CD4-positive, alpha-beta memory T cell (primary cell): ENCODE results near the gene PPP2R1B. TPM values are rescaled to one million over a fixed set of nuclear protein-coding genes. Genes with fewer than 3 reads are reported as not detected.

Experiments
- CTCF ChIA-PET: fragments of 350-600 bp; sonication (Branson Sonifier 250); formaldehyde crosslinking; loops from one replicate; lab custom pipeline; 2021; ENCODE audit warnings: inconsistent platforms; ENCODE audit not compliant: partially characterized antibody; lab: Charles Lee
- POLR2A ChIA-PET: fragments of 350-600 bp; sonication (Branson Sonifier 250); formaldehyde crosslinking; loops from one replicate; lab custom pipeline; 2021; ENCODE audit not compliant: partially characterized antibody; lab: Charles Lee
- DNase-seq, 5 donors: peaks; one replicate each; pipeline versions ENCODE4 v3.0.0 to v3.0.0-alpha.2; 2020 to 2022; ENCODE audit warnings: mixed read lengths in 1 of 5
- H3K27ac ChIP-seq: one replicate; pipeline ENCODE4 v1.7.0; 2013; ENCODE audit warnings: low read depth, low read length
- H3K27me3 ChIP-seq: 2 replicates; pipeline ENCODE4 v1.7.0; 2013; ENCODE audit warnings: mild to moderate bottlenecking, low read length, moderate library complexity; ENCODE audit not compliant: insufficient read depth
- H3K36me3 ChIP-seq: 2 replicates; pipeline ENCODE4 v1.7.0; 2013; ENCODE audit warnings: mild to moderate bottlenecking, low read length, moderate library complexity; ENCODE audit not compliant: insufficient read depth
- H3K4me1 ChIP-seq: 2 replicates; pipeline ENCODE4 v1.7.0; 2013; ENCODE audit warnings: mild to moderate bottlenecking, low read length, moderate library complexity; ENCODE audit not compliant: insufficient read depth
- H3K4me3 ChIP-seq, 2 donors: one replicate each; pipeline ENCODE4 v1.7.0; 2013; ENCODE audit warnings: low read length in 2 of 2, mild to moderate bottlenecking in 1 of 2
- H3K9me3 ChIP-seq, 2 donors: one replicate each; pipeline ENCODE4 v1.7.0; 2013; ENCODE audit warnings: low read length in 2 of 2, control low read depth in 1 of 2; ENCODE audit not compliant: control insufficient read depth in 1 of 2
- H3K27ac Mint-ChIP-seq, 7 donors: one replicate each; pipeline ENCODE4 v1.8.0; 2020 to 2021; ENCODE audit warnings: mixed read lengths in 7 of 7, mild to moderate bottlenecking in 6 of 7, inconsistent platforms in 3 of 7, moderate library complexity in 3 of 7
- H3K27me3 Mint-ChIP-seq, 2 donors: one replicate each; pipeline ENCODE4 v1.8.0; 2020 to 2021; ENCODE audit warnings: mixed read lengths in 2 of 2
- H3K36me3 Mint-ChIP-seq, 2 donors: one replicate each; pipeline ENCODE4 v1.8.0; 2020 to 2021; ENCODE audit warnings: mixed read lengths in 2 of 2, inconsistent platforms in 1 of 2, mild to moderate bottlenecking in 1 of 2
- H3K4me1 Mint-ChIP-seq, 4 donors: one replicate each; pipeline ENCODE4 v1.8.0; 2020 to 2021; ENCODE audit warnings: mixed read lengths in 4 of 4, mild to moderate bottlenecking in 1 of 4
- H3K4me3 Mint-ChIP-seq, 8 donors: one replicate each; pipeline ENCODE4 v1.8.0; 2020 to 2021; ENCODE audit warnings: mixed read lengths in 8 of 8, mild to moderate bottlenecking in 7 of 8, moderate library complexity in 6 of 8, inconsistent platforms in 3 of 8
- H3K9me3 Mint-ChIP-seq, 8 donors: one replicate each; pipeline ENCODE4 v1.8.0; 2020 to 2021; ENCODE audit warnings: mixed read lengths in 8 of 8, mild to moderate bottlenecking in 5 of 8, inconsistent platforms in 3 of 8, moderate library complexity in 1 of 8
- intact Hi-C: fragments of 100-400 bp; cut with micrococcal nuclease; formaldehyde crosslinking; loops from one replicate; pipeline ENCODE4 v1.15.1; 2023
- polyA plus RNA-seq, 2 donors: library from polyadenylated mRNA; unstranded; fragments of 300-500 nt; fragmentation: Illumina TruSeq; gene quantifications; one replicate each; pipeline ENCODE4 v1.2.3, GENCODE V29; 2021
- total RNA-seq, 2 experiments: library from RNA; stranded (reverse); gene quantifications; one replicate each; pipeline ENCODE4 v1.2.3, GENCODE V29; 2021

PPP2R1B gene
- total and polyA plus RNA-seq, 4 experiments from 2014 or later: 18.4 to 39.1 (median 33.4) TPM

DNA sequence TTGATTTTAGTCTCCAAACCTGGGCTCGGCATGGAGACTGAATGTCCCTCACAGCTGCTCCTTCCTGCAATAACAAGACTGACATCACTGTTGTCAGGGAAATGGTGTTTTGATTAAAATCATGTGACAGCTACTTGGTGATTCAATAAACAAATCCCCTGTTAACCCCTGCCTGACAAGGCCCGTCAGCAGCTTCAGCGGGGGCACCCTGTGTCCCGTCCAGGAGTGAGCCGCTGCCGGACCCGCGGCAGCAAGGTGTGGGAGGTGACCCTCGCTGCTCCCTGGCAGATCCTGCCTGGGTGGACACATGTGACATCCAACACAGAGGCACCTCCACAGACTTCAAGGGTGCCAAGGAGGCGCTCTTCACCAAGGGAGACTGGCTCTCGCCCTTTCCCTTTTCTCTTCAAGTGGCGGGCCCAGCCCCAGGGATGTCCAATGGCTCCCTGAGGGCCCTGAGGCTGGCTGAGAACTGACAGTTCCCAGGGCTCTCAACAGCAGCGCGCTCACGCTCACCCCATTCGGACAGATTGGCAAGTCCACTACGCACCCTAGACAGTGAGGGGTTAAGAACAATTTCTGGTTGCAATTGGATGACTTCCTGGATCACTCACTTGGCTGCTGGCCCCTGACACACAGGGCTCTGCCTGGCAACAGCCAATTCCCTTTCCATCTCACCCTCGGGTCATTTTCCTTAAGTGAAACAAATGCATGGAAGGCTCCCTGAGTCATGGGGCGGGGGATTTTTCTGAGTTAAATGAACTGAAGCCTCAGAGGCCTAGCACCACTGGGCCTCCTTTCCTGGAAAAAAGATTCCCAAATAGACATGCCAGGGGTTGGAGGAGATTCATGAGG is 30.7 kb downstream of the PPP2R1B start:
- peaks cover 5 to 22% of the 10 kb centered on the region in 2 donors for H3K36me3 Mint-ChIP-seq
- peak overlapping the region in 5 of 7 donors; percentile 2 to 88 (median 72) for H3K27ac Mint-ChIP-seq
- Histone ChIP-seq H3K36me3 (peaks cover 5% of the 10 kb centered on the region), H3K4me1 (no peaks in the 10 kb centered on the region), H3K9me3 (no peaks in the 10 kb centered on the region), H3K27me3 (no peaks in the 10 kb centered on the region), H3K4me3 (no peak overlapping the region), H3K27ac (no peak overlapping the region)
- intact Hi-C loops: no loop called here
- no peaks in the 10 kb centered on the region for H3K27me3 Mint-ChIP-seq
- peaks cover 0 to 10% (median under 1%) of the 10 kb centered on the region in 4 donors for H3K4me1 Mint-ChIP-seq
- ChIA-PET CTCF (interaction anchor here (1.2 kb wide), 1 partner anchor 30 kb away, joined by 4 read pairs; no protein-coding TSS in a partner anchor), POLR2A (no interaction called here)
- DNase-seq: peak in 2 of 5 donors; percentile 4 to 8
- H3K4me3 Mint-ChIP-seq: no peak overlapping the region
- H3K9me3 Mint-ChIP-seq: peaks cover 0 to 2% (median 0%) of the 10 kb centered on the region in 8 donors

GRCh38 chr11:111734954-111735261 is 31.3 kb downstream of the PPP2R1B start:
- no peak for DNase-seq
- intact Hi-C loops: no loop called here
- H3K27me3 ChIP-seq: no peaks in the 10 kb centered on the region
- CTCF ChIA-PET: interaction anchor here (1.2 kb wide), 1 partner anchor 30 kb away, joined by 4 read pairs; no protein-coding TSS in a partner anchor
- H3K9me3 Mint-ChIP-seq: peaks cover 0 to 2% (median 0%) of the 10 kb centered on the region in 8 donors
- H3K4me3 ChIP-seq: no peak overlapping the region
- H3K27ac Mint-ChIP-seq: peak overlapping the region in 5 of 7 donors; percentile 25 to 88 (median 72)
- H3K9me3 ChIP-seq: no peaks in the 10 kb centered on the region
- H3K36me3 Mint-ChIP-seq: peaks cover 5 to 17% of the 10 kb centered on the region in 2 donors
- peaks cover 0 to 10% (median under 1%) of the 10 kb centered on the region in 4 donors for H3K4me1 Mint-ChIP-seq
- H3K27ac ChIP-seq: no peak overlapping the region
- no peak overlapping the region for H3K4me3 Mint-ChIP-seq
- H3K36me3 ChIP-seq: peaks cover 5% of the 10 kb centered on the region
- POLR2A ChIA-PET: no interaction called here
- H3K27me3 Mint-ChIP-seq: no peaks in the 10 kb centered on the region
- no peaks in the 10 kb centered on the region for H3K4me1 ChIP-seq

DNA sequence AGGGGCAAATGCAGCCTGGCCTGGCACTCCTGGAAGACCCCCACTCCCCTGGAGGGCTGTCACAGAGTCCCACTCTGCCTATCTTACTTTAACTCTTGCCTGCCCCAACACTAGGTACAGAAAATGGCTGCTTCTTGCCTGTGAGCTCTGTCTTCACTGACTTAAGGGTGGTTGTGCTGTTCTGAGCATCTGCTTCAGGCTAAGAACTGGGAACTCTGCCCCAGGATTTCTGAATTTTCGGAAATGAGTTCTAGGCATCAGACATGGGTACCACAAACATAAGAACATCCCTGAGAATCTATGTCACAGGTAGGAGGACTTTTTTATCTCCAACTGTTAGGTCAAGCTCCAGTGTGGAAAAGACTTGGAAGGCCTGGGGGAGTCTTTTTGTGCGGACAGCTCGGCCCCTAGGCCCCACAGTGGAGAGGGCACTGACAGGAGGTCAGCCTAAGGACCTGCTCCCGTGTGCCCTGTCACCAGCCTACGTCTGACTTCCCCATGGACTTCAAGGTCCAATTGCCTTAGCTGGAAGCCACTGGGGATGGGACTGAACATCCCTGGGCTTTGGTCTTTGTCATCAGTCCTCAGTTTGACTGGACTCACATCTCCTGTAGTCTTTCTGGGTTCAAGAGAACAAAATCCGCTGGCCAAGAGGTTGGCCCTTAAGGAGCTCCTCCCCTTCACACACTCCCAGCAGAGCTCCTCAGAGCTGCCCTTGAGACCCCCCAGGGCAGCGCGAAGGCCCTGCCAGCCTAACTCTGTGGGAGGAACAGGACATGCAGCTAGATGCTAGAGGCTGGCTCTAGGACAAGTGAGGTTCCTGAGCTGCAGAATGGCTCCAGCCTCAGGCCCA is 31.9 kb downstream of the PPP2R1B start:
- no peaks in the 10 kb centered on the region for H3K27me3 Mint-ChIP-seq
- DNase-seq: no peak
- H3K9me3 Mint-ChIP-seq: peaks cover 0 to 2% (median 0%) of the 10 kb centered on the region in 8 donors
- H3K36me3 Mint-ChIP-seq: peaks cover 8 to 16% of the 10 kb centered on the region in 2 donors
- peaks cover 5% of the 10 kb centered on the region for H3K36me3 ChIP-seq
- no peak overlapping the region for H3K4me3 Mint-ChIP-seq
- H3K4me3 ChIP-seq: no peak overlapping the region
- H3K4me1 Mint-ChIP-seq: peaks cover 0 to 10% (median under 1%) of the 10 kb centered on the region in 4 donors
- H3K27ac Mint-ChIP-seq: peak overlapping the region in 2 of 7 donors; percentile 47 to 88
- H3K27me3 ChIP-seq: no peaks in the 10 kb centered on the region
- ChIA-PET CTCF (interaction anchor here (1.2 kb wide), 1 partner anchor 31 kb away, joined by 4 read pairs; no protein-coding TSS in a partner anchor), POLR2A (no interaction called here)
- H3K27ac ChIP-seq: no peak overlapping the region
- intact Hi-C loops: no loop called here
- no peaks in the 10 kb centered on the region for H3K9me3 ChIP-seq
- no peaks in the 10 kb centered on the region for H3K4me1 ChIP-seq

DNA sequence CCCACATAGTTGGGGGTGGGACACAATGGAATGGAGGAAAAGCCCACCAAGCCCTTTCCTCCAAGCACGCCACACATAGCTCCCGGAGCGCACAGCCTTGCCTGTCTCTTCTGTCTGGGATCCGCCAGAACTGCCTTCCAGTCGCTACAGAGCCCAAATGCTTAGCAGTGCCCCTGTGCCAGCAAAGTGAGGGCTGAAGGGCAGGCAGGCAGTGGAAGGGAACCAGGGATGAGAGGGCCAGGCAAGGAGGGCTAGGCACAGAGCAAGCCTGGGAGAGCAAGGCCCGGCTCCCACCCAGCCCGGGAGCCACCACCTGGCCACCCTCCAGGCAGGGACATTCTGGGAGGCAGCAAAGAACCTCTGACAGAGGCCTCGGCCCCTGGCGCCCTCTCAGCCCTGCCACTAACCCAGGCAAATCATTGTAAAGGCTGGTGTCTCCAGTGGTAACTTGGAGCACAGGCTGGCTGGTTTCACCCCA is 32.5 kb downstream of the PPP2R1B start:
- no peaks in the 10 kb centered on the region for H3K27me3 ChIP-seq
- no peak overlapping the region for H3K4me3 Mint-ChIP-seq
- no peak for DNase-seq
- no peaks in the 10 kb centered on the region for H3K36me3 ChIP-seq
- POLR2A ChIA-PET: no interaction called here
- H3K27me3 Mint-ChIP-seq: no peaks in the 10 kb centered on the region
- no peak overlapping the region for H3K4me3 ChIP-seq
- H3K27ac ChIP-seq: no peak overlapping the region
- intact Hi-C loops: no loop called here
- no peaks in the 10 kb centered on the region for H3K9me3 ChIP-seq
- no peaks in the 10 kb centered on the region for H3K4me1 ChIP-seq
- CTCF ChIA-PET: no interaction called here
- peaks cover 0 to 2% (median 0%) of the 10 kb centered on the region in 8 donors for H3K9me3 Mint-ChIP-seq
- H3K36me3 Mint-ChIP-seq: peaks cover 13 to 16% of the 10 kb centered on the region in 2 donors
- peaks cover 0 to 10% (median under 1%) of the 10 kb centered on the region in 4 donors for H3K4me1 Mint-ChIP-seq
- peak overlapping the region in 1 of 7 donors; percentile 36 for H3K27ac Mint-ChIP-seq

- no peak for DNase-seq
- POLR2A ChIA-PET: interaction anchor here (1.4 kb wide), 1 partner anchor 12 kb away, joined by 3 read pairs; no protein-coding TSS in a partner anchor
- Mint-ChIP-seq H3K9me3 (peaks cover 0 to 1% (median 0%) of the 10 kb centered on the region in 8 donors), H3K4me3 (no peak overlapping the region), H3K27me3 (no peaks in the 10 kb centered on the region), H3K36me3 (peaks cover 12 to 13% of the 10 kb centered on the region in 2 donors), H3K27ac (no peak overlapping the region), H3K4me1 (peaks cover 0 to 10% (median under 1%) of the 10 kb centered on the region in 4 donors)
- Histone ChIP-seq H3K4me1 (no peaks in the 10 kb centered on the region), H3K27ac (no peak overlapping the region), H3K27me3 (no peaks in the 10 kb centered on the region), H3K9me3 (no peaks in the 10 kb centered on the region), H3K36me3 (no peaks in the 10 kb centered on the region), H3K4me3 (no peak overlapping the region)
- CTCF ChIA-PET: no interaction called here
- intact Hi-C loops: no loop called here
Measured at GRCh38 chr11:111733016-111733415, 33.2 kb downstream of the PPP2R1B start.

GRCh38 chr11:111731821-111732220 is 34.4 kb downstream of the PPP2R1B start:
- peaks cover 0 to 2% (median 0%) of the 10 kb centered on the region in 8 donors for H3K9me3 Mint-ChIP-seq
- ChIA-PET POLR2A (no interaction called here), CTCF (no interaction called here)
- peaks cover 0 to 10% (median under 1%) of the 10 kb centered on the region in 4 donors for H3K4me1 Mint-ChIP-seq
- Histone ChIP-seq H3K4me3 (no peak overlapping the region), H3K27ac (no peak overlapping the region), H3K4me1 (no peaks in the 10 kb centered on the region), H3K36me3 (no peaks in the 10 kb centered on the region), H3K27me3 (no peaks in the 10 kb centered on the region), H3K9me3 (no peaks in the 10 kb centered on the region)
- H3K4me3 Mint-ChIP-seq: no peak overlapping the region
- H3K36me3 Mint-ChIP-seq: peaks cover 8 to 18% of the 10 kb centered on the region in 2 donors
- no peak for DNase-seq
- intact Hi-C loops: no loop called here
- H3K27ac Mint-ChIP-seq: peak overlapping the region in 1 of 7 donors; percentile 14
- H3K27me3 Mint-ChIP-seq: no peaks in the 10 kb centered on the region
